Activated CD8-positive, alpha-beta memory T cell treated with anti-CD3 and anti-CD28 coated beads, Interleukin-2, amount 10 ng/mL, durations not matched to agents 7 days and 5 days (primary cell): ENCODE results near the gene NKX1-1. TPM values are rescaled to one million over a fixed set of nuclear protein-coding genes. Genes with fewer than 3 reads are reported as not detected.

Experiments used
- ATAC-seq: fragments of 150-1000 bp; cut with Tn5 transposase; one replicate; pipeline ENCODE4 v1.10.0; 2021; ENCODE audit warnings: moderate library complexity
- CTCF ChIA-PET: fragments of 350-600 bp; sonication (Branson Sonifier 250); formaldehyde crosslinking; loops from one replicate; lab custom pipeline; 2021; ENCODE audit warnings: antibody characterized with exemption; lab: Charles Lee
- DNase-seq: peaks from one replicate; pipeline ENCODE4 v3.0.0-alpha.2; 2020
- H3K27ac Mint-ChIP-seq: one replicate; pipeline ENCODE4 v1.8.0; 2021; ENCODE audit warnings: mild to moderate bottlenecking, mixed read lengths
- H3K27me3 Mint-ChIP-seq: one replicate; pipeline ENCODE4 v1.8.0; 2021; ENCODE audit warnings: mixed read lengths
- H3K36me3 Mint-ChIP-seq: one replicate; pipeline ENCODE4 v1.8.0; 2021; ENCODE audit warnings: mild to moderate bottlenecking, mixed read lengths
- H3K4me1 Mint-ChIP-seq: one replicate; pipeline ENCODE4 v1.8.0; 2021; ENCODE audit warnings: mixed read lengths
- H3K4me3 Mint-ChIP-seq: one replicate; pipeline ENCODE4 v1.8.0; 2021; ENCODE audit warnings: mild to moderate bottlenecking, moderate library complexity, mixed read lengths
- H3K9me3 Mint-ChIP-seq: one replicate; pipeline ENCODE4 v1.8.0; 2022; ENCODE audit warnings: low read depth, mixed read lengths
- total RNA-seq, 2 experiments: library from RNA; stranded (reverse); gene quantifications; one replicate each; pipeline ENCODE4 v1.2.3, GENCODE V29; 2021

Gene NKX1-1
- total RNA-seq, 2 experiments from 2014 or later: not detected

- no peaks in the 10 kb centered on the region for H3K4me1 Mint-ChIP-seq
These were observed 2.4 kb downstream of the NKX1-1 start for GRCh38 chr4:1403591-1404572.

GRCh38 chr4:1403177-1403583 is 3.1 kb downstream of the NKX1-1 start:
- CTCF ChIA-PET: no interaction called here
- ATAC-seq (no peak), DNase-seq (peak; percentile 14)
- Mint-ChIP-seq H3K4me1 (no peaks in the 10 kb centered on the region), H3K4me3 (no peak overlapping the region), H3K9me3 (peaks cover 4% of the 10 kb centered on the region), H3K36me3 (peaks cover 6% of the 10 kb centered on the region), H3K27me3 (peaks cover 39% of the 10 kb centered on the region), H3K27ac (no peak overlapping the region)

More at GRCh38 chr4:1403591-1404572, 2.4 kb downstream of the NKX1-1 start:
- DNase-seq (peak; percentile 32), ATAC-seq (no peak)
- Mint-ChIP-seq H3K4me3 (no peak overlapping the region), H3K27ac (no peak overlapping the region), H3K36me3 (peaks cover 4% of the 10 kb centered on the region), H3K27me3 (peaks cover 46% of the 10 kb centered on the region), H3K9me3 (no peaks in the 10 kb centered on the region)
- CTCF ChIA-PET: no interaction called here

- CTCF ChIA-PET: no interaction called here
- Mint-ChIP-seq H3K27me3 (peaks cover 35% of the 10 kb centered on the region), H3K4me3 (no peak overlapping the region), H3K27ac (no peak overlapping the region), H3K36me3 (peaks cover 6% of the 10 kb centered on the region), H3K4me1 (no peaks in the 10 kb centered on the region), H3K9me3 (peaks cover 4% of the 10 kb centered on the region)
- ATAC-seq (no peak), DNase-seq (no peak)
These were observed 3.6 kb downstream of the NKX1-1 start for GRCh38 chr4:1402516-1403091.

- no peak for ATAC-seq
- CTCF ChIA-PET: no interaction called here
- H3K27ac Mint-ChIP-seq: no peak overlapping the region
- H3K27me3 Mint-ChIP-seq: peaks cover 30% of the 10 kb centered on the region
- H3K4me3 Mint-ChIP-seq: no peak overlapping the region
- no peak for DNase-seq
- H3K36me3 Mint-ChIP-seq: peaks cover 6% of the 10 kb centered on the region
- peaks cover 4% of the 10 kb centered on the region for H3K9me3 Mint-ChIP-seq
- H3K4me1 Mint-ChIP-seq: no peaks in the 10 kb centered on the region
These were observed 4.2 kb downstream of the NKX1-1 start for GRCh38 chr4:1402021-1402515.

GRCh38 chr4:1401409-1402020 is 4.7 kb downstream of the NKX1-1 start:
- Mint-ChIP-seq H3K27me3 (peaks cover 29% of the 10 kb centered on the region), H3K36me3 (peaks cover 8% of the 10 kb centered on the region), H3K9me3 (peaks cover 4% of the 10 kb centered on the region), H3K4me3 (no peak overlapping the region), H3K27ac (no peak overlapping the region), H3K4me1 (no peaks in the 10 kb centered on the region)
- CTCF ChIA-PET: no interaction called here
- no peak for DNase-seq
- no peak for ATAC-seq

- ATAC-seq: no peak
- CTCF ChIA-PET: no interaction called here
- no peaks in the 10 kb centered on the region for H3K4me1 Mint-ChIP-seq
- H3K36me3 Mint-ChIP-seq: peaks cover 11% of the 10 kb centered on the region
- H3K27ac Mint-ChIP-seq: no peak overlapping the region
- peaks cover 4% of the 10 kb centered on the region for H3K9me3 Mint-ChIP-seq
- H3K4me3 Mint-ChIP-seq: no peak overlapping the region
- no peak for DNase-seq
- H3K27me3 Mint-ChIP-seq: peaks cover 29% of the 10 kb centered on the region
These were observed 5.3 kb downstream of the NKX1-1 start for GRCh38 chr4:1400831-1401408.

GRCh38 chr4:1400191-1400805 is 5.9 kb downstream of the NKX1-1 start:
- H3K36me3 Mint-ChIP-seq: peaks cover 15% of the 10 kb centered on the region

GRCh38 chr4:1399508-1400190 is 6.6 kb downstream of the NKX1-1 start:
- CTCF ChIA-PET: no interaction called here
- H3K27ac Mint-ChIP-seq: no peak overlapping the region
- H3K36me3 Mint-ChIP-seq: peaks cover 13% of the 10 kb centered on the region
- H3K4me1 Mint-ChIP-seq: no peaks in the 10 kb centered on the region
- DNase-seq (no peak), ATAC-seq (no peak)
- H3K4me3 Mint-ChIP-seq: no peak overlapping the region
- peaks cover 7% of the 10 kb centered on the region for H3K9me3 Mint-ChIP-seq
- H3K27me3 Mint-ChIP-seq: peaks cover 22% of the 10 kb centered on the region

More at GRCh38 chr4:1400191-1400805, 5.9 kb downstream of the NKX1-1 start:
- CTCF ChIA-PET: no interaction called here
- H3K9me3 Mint-ChIP-seq: peaks cover 7% of the 10 kb centered on the region
- H3K4me1 Mint-ChIP-seq: no peaks in the 10 kb centered on the region
- no peak overlapping the region for H3K27ac Mint-ChIP-seq
- no peak for DNase-seq
- H3K4me3 Mint-ChIP-seq: no peak overlapping the region
- ATAC-seq: no peak
- H3K27me3 Mint-ChIP-seq: peaks cover 27% of the 10 kb centered on the region

- Mint-ChIP-seq H3K27ac (no peak overlapping the region), H3K4me1 (no peaks in the 10 kb centered on the region), H3K27me3 (peaks cover 16% of the 10 kb centered on the region), H3K9me3 (peaks cover 9% of the 10 kb centered on the region), H3K36me3 (peaks cover 17% of the 10 kb centered on the region), H3K4me3 (no peak overlapping the region)
- DNase-seq (no peak), ATAC-seq (no peak)
- CTCF ChIA-PET: no interaction called here
These were observed 7.3 kb downstream of the NKX1-1 start for GRCh38 chr4:1398681-1399507.

- Mint-ChIP-seq H3K4me3 (no peak overlapping the region), H3K9me3 (peaks cover 9% of the 10 kb centered on the region), H3K36me3 (peaks cover 24% of the 10 kb centered on the region), H3K27ac (no peak overlapping the region), H3K27me3 (peaks cover 5% of the 10 kb centered on the region), H3K4me1 (no peaks in the 10 kb centered on the region)
- DNase-seq (no peak), ATAC-seq (no peak)
- CTCF ChIA-PET: no interaction called here
These were observed 9.3 kb downstream of the NKX1-1 start for GRCh38 chr4:1396806-1397455.

- no peaks in the 10 kb centered on the region for H3K27me3 Mint-ChIP-seq
- no peaks in the 10 kb centered on the region for H3K4me1 Mint-ChIP-seq
- peaks cover 9% of the 10 kb centered on the region for H3K9me3 Mint-ChIP-seq
- no peak overlapping the region for H3K27ac Mint-ChIP-seq
- ATAC-seq (no peak), DNase-seq (no peak)
- H3K36me3 Mint-ChIP-seq: peaks cover 24% of the 10 kb centered on the region
- CTCF ChIA-PET: no interaction called here
- no peak overlapping the region for H3K4me3 Mint-ChIP-seq
These were observed 10.1 kb downstream of the NKX1-1 start for GRCh38 chr4:1395941-1396805.
